Lung (tissue), 12 donors: ENCODE data around the gene ATL3. TPM values are rescaled to one million over a fixed set of nuclear protein-coding genes. Genes with fewer than 3 reads are reported as not detected.

ENCODE experiments used
- ATAC-seq: fragments of 200-7000 bp; cut with Tn5 transposase; one replicate; pipeline ENCODE4 v1.9.1; 2020; ENCODE audit warnings: moderate number of reproducible peaks; ENCODE audit not compliant: insufficient read depth, low FRiP score
- DNase-seq, 3 donors: peaks; one replicate each; pipeline ENCODE4 v3.0.0-alpha.2; 2013 to 2017
- H3K27ac ChIP-seq, 2 donors: one replicate each; pipeline ENCODE4 v1.5.1; 2013; ENCODE audit warnings: mild to moderate bottlenecking in 2 of 2, moderate library complexity in 2 of 2, control low read depth in 1 of 2, inconsistent platforms in 1 of 2, low read depth in 1 of 2, low read length in 1 of 2
- H3K27me3 ChIP-seq, 3 donors: one replicate each; pipeline ENCODE4 v1.5.1; 2013; ENCODE audit warnings: low read length in 2 of 3; ENCODE audit not compliant: control insufficient read depth in 3 of 3, insufficient read depth in 3 of 3
- H3K36me3 ChIP-seq, 4 donors: one replicate each; pipeline ENCODE4 v1.5.1; 2013; ENCODE audit warnings: low read length in 4 of 4, mild to moderate bottlenecking in 1 of 4, moderate library complexity in 1 of 4; ENCODE audit not compliant: control insufficient read depth in 4 of 4, insufficient read depth in 4 of 4
- H3K4me1 ChIP-seq, 5 donors: one replicate each; pipeline ENCODE4 v1.5.1; 2013; ENCODE audit warnings: low read length in 5 of 5, mild to moderate bottlenecking in 2 of 5, moderate library complexity in 1 of 5; ENCODE audit not compliant: control insufficient read depth in 5 of 5, insufficient read depth in 5 of 5
- H3K4me3 ChIP-seq: one replicate; pipeline ENCODE4 v1.5.1; 2013; ENCODE audit warnings: mild to moderate bottlenecking, control low read depth, moderate library complexity
- H3K9ac ChIP-seq, 2 donors: one replicate each; pipeline ENCODE4 v1.5.1; 2013; ENCODE audit warnings: low read length in 2 of 2, control low read depth in 1 of 2; ENCODE audit not compliant: insufficient read depth in 1 of 2
- H3K9me3 ChIP-seq, 4 donors: one replicate each; pipeline ENCODE4 v1.5.1; 2013; ENCODE audit warnings: low read length in 3 of 4, mild to moderate bottlenecking in 1 of 4, moderate library complexity in 1 of 4; ENCODE audit not compliant: control insufficient read depth in 4 of 4, insufficient read depth in 3 of 4
- WGBS, 2 donors: extraction: QIAGEN DNeasy Blood & Tissue Kit; methylation state at CpG; one replicate each; pipeline ENCODE4 v1.1.7; 2013; 5-methylcytosine and 5-hydroxymethylcytosine counted together
- polyA plus RNA-seq, 2 donors: library from polyadenylated mRNA; stranded (reverse); fragments of 200-250 nt; gene quantifications; one replicate each; pipeline ENCODE4 v1.2.1, GENCODE V29; 2013
- total RNA-seq, 2 donors: library from RNA; depleted of rRNA in 1 of 2; stranded (reverse); fragments of >200 nt in 1 of 2; gene quantifications; one replicate each; pipeline ENCODE4 v1.2.1, GENCODE V29; 2014 to 2021
- TF ChIP-seq, protein P1 (sequence below): IDR thresholded peaks from 2 replicates; pipeline ENCODE4 v1.5.1; 2012; ENCODE audit warnings: mild to moderate bottlenecking; ENCODE audit errors: control extremely low read depth, extremely low read depth
- donor health status: control.
- donor health status: control.
- donor health status: Bipolar disorder and iron deficiency.
- donor health status: healthy.
- donor health status: DM: yes; HTN: yes; CAD: no.

Gene ATL3
- total and polyA plus RNA-seq, 4 donors, result 13.6 to 79.5 (median 33.7) TPM

DNA sequence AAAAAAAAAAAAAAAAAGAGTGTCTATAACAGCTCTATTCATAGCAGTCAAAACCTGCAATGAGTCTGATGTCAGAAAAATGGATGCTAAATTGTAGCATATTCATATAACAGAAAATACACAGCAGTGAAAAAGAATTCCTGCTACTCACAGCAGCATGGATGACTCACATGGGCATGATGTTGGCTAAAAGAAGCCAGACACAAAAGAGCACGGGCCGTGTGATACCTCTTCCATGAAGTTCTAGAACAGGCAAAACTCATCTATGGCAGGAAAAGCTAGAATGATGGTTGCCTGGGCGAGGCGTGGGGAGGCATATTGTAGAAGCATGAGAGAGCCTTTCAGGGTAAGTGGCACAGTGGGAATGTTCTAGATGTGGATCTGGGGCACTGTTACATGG, 75.9 kb downstream of the ATL3 start:
- DNase-seq, result no peak
- Histone ChIP-seq H3K27ac (no peak overlapping the region), H3K9ac (no peak overlapping the region), H3K9me3 (no peaks in the 10 kb centered on the region), H3K4me1 (no peaks in the 10 kb centered on the region), H3K36me3 (peaks cover 0 to 28% (median 0%) of the 10 kb centered on the region in 4 donors), H3K4me3 (no peak overlapping the region), H3K27me3 (no peaks in the 10 kb centered on the region)
- ATAC-seq, result no peak
- TF ChIP-seq, protein P1, sequence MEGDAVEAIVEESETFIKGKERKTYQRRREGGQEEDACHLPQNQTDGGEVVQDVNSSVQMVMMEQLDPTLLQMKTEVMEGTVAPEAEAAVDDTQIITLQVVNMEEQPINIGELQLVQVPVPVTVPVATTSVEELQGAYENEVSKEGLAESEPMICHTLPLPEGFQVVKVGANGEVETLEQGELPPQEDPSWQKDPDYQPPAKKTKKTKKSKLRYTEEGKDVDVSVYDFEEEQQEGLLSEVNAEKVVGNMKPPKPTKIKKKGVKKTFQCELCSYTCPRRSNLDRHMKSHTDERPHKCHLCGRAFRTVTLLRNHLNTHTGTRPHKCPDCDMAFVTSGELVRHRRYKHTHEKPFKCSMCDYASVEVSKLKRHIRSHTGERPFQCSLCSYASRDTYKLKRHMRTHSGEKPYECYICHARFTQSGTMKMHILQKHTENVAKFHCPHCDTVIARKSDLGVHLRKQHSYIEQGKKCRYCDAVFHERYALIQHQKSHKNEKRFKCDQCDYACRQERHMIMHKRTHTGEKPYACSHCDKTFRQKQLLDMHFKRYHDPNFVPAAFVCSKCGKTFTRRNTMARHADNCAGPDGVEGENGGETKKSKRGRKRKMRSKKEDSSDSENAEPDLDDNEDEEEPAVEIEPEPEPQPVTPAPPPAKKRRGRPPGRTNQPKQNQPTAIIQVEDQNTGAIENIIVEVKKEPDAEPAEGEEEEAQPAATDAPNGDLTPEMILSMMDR, result no peak
- WGBS, 2 donors, result 93 to 94% methylated on average over 4 of the region's 4 CpGs

- Histone ChIP-seq H3K9me3 (no peaks in the 10 kb centered on the region), H3K36me3 (peaks cover 0 to 46% (median 2%) of the 10 kb centered on the region in 4 donors), H3K4me3 (no peak overlapping the region), H3K9ac (no peak overlapping the region), H3K4me1 (no peaks in the 10 kb centered on the region), H3K27ac (no peak overlapping the region), H3K27me3 (no peaks in the 10 kb centered on the region)
- no peak for ATAC-seq
- WGBS, 2 donors, result 83 to 89% methylated on average over 4 of the region's 4 CpGs
- DNase-seq, result peak in 1 of 3 donors; percentile 4
- TF ChIP-seq, protein P1, result peak; percentile 2
Observed at GRCh38 chr11:63592975-63593395, 78.2 kb downstream of the ATL3 start.

- TF ChIP-seq, protein P1, result no peak
- H3K27me3 ChIP-seq, result no peaks in the 10 kb centered on the region
- DNase-seq, result no peak
- no peak overlapping the region for H3K4me3 ChIP-seq
- WGBS, 2 donors, result 94 to 96% methylated on average over 18 of the region's 18 CpGs
- H3K27ac ChIP-seq, result no peak overlapping the region
- H3K9me3 ChIP-seq, result no peaks in the 10 kb centered on the region
- peaks cover 0 to 2% (median 0%) of the 10 kb centered on the region in 5 donors for H3K4me1 ChIP-seq
- H3K9ac ChIP-seq, result no peak overlapping the region
- H3K36me3 ChIP-seq, result peaks cover 0 to 43% (median 6%) of the 10 kb centered on the region in 4 donors
- no peak for ATAC-seq
Observed at GRCh38 chr11:63590024-63590788, 81.0 kb downstream of the ATL3 start.
